Hematopoietic multipotent progenitor cell treated with erythropoietin and hydrocortisone succinate and interleukin-3 and kit ligand, for 15 days (in vitro differentiated cells): ENCODE data around the gene STARD3.
A peak's percentile ranks its signal among the peaks of the same experiment; 100 is the strongest.

Experiments used
- DNase-seq: peaks from one replicate; pipeline ENCODE4 v3.0.0-alpha.2; 2015; ENCODE audit warnings: low spot score

The STARD3 gene

DNA sequence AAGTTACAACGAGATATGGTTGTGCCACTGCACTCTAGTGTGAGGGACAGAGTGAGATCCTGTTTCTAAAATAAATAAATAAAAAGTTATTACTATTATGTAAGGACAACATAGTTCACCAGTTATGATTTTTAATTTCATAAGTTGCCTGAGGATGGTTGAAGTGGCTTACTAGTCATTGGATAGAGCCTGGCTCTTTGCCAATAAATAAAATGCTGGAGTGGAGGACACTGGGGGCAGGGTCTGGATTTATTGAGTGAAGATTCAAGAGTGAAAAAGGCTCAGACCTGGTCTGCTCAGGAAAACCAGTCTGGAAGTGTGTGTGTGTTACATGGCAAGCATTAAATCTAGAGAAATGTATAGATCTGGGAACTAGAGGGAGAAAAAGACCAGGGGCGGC is 2.1 kb downstream of the STARD3 start:
- no peak for DNase-seq

DNA sequence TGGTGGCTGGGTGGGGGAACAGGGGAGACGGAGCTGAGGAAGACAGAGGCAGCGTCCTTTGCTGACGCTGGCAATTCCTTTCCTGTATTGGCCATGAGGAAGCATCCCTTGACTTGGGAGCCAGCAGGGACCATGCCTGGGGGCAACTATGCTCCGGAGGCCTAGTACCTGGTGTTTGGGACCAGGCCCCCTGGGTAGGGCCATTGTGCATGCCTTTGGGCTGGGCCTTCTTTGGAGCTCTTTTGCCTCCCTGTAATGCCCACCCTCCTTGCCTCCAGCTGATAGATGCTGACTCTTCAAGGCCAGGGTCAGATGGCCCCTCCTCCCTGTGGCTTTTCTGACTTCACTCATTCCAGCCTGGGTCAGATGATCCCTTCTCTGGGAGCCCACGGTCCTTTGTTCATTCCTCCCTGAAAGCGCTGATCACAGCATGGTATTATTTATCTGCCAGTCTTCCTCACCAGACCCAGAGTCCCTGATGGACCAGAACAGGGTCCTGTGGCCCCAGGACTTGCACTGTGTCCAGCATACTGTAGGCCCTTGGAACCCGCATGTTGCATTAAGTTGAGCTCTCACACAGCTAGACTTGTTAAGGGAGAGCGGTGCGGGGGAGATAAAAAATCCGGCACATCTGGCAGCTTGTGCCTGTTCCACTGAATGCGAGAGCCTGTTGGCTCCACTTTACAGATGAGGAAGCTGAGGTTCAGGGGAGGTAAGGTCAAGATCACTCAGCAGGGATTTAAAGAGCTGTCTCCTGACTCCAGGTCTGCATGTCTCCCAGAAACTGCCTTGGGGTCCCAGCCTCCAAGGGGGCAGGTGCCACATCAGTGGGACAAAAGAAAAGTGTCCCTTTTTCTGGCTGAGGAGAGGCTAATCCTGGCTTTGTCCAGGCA is 2.9 kb downstream of the STARD3 start:
- DNase-seq, result no peak

DNA sequence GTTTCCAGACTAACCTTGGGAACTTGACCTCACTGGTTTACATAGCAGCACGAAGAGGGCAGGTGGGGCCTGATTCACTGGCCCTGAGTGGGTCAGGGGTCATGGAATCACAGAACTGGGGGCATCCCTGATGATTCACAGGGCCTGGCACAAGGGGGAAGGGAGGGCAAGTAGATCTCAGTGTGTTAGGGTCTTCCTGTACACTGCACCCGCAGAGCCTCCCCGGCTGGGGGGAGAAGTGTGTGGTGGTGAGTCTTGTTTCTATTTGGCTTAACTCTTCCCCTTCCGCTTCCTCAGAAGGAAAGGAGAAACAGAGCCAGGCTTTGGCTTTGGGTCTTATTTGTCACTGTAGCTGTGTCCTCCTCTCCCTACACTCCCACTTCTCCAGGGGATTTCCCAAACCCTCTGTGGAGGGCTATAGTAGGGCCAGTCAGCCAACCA is 3.7 kb downstream of the STARD3 start:
- no peak for DNase-seq

DNA sequence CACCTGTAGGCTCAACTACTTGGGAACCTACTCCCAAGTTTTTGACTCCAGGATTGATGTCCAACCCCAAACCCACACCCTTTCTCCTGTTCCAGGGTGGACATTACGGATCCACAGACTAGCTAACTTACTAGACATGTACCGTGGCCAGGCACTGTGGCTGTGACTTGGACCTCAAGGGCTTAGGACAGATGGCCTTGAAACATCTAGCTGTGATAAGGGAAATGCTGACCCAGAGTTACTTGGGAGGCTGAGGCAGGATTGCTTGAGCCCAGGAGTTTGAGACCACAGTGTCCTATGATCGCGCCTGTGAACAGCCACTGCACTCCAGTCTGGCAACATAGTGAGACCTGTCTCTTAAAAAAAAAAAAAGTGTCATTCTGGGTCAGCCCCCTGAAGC is 4.2 kb downstream of the STARD3 start:
- no peak for DNase-seq

DNA sequence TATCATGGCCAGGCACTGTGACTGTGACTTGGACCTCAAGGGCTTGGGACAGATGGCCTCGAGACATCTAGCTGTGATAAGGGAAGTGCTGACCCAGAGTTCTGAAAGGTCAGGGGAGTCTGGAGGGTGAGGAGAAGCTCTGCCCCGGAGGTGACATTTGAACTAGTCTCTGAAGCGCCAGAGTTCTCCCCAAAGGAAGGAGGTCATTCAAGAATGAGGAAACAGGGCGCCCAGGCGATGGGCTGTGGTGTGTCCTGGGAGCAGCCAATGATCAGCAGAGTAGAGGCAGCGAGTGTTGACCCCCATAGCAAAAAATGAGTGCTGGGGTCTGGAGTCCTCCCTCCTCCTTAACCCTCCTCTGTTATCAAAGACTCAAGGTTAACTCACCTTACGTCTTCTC is 4.9 kb downstream of the STARD3 start:
- DNase-seq, result no peak

DNA sequence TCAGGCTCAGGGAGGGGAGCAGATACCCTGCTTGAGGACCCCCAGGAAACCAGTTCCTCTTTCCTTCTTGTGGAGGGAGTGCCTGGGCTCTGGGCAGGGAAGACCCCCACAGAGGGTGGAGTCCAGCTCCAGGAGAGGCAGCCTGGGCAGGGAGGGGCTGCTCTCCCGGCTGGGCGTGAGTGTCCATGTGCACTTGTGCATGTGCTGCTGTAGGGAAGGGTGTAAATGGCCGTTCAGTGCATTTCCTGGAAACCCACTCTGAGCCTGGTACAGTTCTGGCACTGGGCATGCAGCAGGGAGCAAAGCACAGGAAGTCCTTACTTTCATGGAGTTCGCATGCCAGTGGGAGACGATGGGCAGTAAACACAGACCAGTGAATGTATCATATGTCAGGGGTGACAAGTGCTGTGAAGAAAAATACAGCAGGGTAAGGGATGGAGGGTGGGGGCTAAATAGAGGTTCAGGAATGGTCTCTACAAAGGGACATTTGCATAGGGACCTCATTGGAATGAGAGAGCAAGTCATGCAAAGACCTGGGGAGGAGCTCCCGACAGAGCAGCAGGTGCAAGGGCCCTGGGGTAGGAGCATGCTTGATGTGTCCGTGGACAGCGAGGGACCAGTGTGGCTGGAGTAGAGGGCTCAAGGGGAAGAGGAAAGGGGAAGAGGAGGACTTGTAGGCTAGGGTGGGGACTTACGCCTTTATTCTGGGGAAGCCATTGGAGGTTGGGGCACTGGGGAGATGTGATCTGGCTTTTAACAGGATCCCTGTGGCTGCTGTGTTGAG is 5.5 kb downstream of the STARD3 start:
- DNase-seq, result no peak

DNA sequence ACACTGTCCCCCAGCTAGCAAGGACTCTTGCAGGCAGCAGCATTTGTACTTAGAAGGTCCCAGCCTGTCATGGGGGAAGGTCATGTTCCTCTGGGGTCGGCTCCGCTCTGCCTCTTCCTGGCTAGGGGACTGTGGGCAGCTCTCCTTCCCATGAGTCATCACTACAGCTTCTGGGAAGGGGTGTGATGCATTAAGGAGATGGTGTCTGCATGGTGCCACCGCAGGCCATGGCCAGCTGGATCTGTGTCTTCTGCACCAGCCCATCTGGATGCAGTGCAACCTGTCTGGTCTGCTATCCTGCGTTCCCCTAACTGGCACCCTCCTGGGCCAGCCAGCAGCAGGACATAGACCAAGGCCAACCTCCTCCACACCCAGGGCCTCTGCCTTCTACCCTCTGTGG is 6.3 kb downstream of the STARD3 start:
- DNase-seq, result no peak

DNA sequence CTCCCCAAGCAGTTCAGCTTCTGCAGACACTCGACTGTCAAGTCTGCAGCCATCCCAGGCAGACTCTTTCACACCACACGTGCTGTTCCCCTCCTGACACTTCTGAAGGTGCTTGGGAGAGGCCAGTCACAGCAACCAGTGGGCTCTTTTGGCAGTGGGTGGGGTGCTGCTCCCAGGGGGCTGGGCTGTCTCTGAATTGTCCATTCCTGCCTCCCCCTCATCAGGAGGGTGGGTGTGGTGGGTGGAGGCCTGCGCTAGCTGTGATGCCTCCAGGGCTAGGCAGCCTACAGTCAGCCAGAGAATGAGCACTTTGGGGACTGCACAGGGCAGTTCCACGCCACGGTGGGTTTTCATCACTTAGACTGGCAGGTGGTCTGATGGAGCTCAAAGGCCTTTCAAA is 10.3 kb downstream of the STARD3 start:
- no peak for DNase-seq

DNA sequence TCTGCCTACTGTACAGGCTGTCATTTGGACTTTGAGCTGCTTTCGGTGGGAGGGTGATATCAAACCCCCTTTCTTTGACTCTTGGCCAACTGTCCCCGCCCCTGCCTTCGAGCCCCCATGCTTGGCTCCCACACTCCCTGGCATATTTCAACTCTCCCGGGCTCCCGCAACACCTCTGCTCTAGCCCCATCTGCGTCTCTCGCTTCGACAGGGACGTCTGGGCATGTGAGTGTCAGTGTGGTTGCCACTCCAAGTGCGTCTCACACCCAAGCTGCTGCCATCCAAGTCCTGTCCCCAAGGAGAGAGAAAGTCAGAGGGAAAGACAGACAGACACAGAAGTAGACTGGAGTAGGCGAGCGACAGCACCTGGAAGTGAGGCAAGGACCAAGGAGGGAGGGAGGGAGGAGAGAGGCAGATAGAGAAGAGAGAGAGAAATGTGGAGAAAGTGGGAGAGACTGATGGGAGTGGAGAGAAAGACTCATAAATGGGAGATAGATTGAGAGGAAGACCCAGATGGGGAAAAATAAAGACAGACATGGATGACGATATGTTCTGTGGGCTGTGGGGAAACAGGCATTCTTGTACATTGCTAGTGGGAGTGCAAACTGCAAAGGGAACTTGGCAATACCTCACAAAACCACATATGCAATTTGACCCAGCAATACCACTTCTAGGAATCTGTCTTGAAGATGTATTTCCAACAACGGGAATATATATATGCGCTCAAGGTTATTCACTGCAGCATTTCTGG is 11.8 kb downstream of the STARD3 start:
- DNase-seq, result no peak

DNA sequence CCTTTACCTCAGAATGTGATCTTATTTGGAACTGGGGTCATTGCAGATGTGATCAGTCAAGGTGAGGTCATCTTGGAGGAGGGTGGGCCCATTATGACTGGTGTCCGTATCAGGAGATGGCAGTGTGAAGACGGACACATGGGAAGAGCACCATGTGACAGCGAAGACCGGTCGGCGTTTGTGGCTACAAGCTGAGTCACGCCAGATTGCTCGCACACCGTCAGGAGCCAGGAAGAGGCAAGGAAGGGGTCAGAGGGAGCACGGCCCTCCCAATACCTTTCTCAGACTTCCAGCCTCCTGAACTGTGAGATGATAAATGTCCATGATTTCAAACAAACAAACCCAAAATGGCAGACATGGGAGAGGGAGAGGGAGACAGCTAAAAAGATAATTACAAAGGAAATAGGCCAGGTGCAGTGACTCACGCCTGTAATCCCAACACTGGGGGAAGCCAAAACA is 13.2 kb downstream of the STARD3 start:
- no peak for DNase-seq

DNA sequence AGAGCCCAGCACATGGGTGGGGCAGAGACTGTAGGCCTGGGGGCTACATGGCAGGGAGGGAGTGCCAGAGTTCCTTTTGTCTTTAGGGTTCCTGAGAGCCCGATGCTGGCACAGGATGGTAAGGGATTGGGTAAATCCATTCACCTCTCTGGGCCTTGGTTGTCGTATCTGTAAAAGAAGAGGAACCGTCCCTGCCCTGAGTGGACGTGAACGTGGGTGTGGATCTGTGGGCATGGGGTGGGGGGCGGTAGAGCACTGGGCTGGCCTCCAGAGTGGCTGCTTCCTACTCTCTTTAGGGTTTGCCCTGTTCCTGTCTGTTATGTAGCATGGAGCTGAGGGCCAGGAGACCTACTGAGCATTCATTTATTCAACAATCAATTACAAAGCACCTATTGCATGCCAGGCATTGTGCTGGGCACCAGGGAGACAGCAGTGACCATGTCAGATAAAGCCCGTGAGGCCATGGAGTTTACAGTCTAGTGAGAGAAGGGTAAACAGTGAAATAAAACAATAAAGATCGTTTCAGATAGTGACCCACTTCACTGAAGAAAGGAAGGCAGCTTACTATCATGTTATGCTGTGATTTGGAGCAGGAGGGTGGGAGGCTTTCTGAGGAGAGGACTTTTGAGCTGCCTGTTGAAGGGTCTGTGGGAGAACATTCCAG is 15.1 kb downstream of the STARD3 start:
- DNase-seq, result no peak

DNA sequence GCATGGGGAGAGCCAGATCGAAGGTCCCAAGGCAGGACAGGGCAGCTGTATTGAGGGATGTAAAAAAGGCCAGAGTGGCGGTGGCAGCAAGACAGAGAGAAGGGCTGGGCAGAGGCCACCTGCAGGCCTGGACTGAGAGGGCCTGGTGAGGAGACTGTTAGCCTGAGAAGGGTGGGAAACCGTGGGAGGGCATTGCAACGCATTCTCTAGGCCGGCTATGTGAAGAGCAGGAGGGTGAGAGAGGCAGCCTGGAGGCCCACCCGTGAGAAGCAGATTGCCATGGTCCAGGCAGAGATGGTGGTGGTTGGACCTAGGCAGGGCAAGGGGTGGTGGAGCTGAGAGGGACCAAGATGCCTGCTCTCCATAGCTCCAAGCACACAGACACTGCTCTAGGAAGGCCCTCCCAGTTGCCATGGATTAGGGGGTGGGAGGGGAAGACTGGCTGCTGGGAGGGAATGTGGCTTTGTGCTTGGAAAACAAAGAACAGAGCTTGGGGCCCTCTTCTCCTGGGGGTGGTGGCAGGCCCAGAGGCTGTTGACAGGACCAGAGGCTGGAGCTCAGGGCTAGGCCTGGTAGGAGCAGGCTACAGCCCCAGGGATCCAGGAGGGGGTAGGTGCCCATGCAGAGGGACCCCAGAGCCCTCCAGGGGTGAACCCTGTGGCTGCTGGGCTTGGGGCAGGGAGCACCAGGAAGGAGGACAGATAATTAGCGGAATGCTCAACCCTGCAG is 15.8 kb downstream of the STARD3 start:
- no peak for DNase-seq

DNA sequence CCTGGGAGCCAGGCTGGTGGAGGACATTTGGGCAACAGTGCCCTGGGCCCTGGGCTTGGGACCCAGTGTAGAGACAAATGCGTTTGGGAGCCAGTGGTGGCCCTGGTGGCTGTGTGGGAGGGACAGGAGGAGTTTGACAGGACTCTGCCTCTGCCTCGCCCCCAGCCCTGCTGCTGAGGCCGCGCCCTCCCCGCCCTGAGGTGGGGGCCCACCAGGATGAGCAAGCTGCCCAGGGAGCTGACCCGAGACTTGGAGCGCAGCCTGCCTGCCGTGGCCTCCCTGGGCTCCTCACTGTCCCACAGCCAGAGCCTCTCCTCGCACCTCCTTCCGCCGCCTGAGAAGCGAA is 16.3 kb downstream of the STARD3 start:
- DNase-seq, result no peak

DNA sequence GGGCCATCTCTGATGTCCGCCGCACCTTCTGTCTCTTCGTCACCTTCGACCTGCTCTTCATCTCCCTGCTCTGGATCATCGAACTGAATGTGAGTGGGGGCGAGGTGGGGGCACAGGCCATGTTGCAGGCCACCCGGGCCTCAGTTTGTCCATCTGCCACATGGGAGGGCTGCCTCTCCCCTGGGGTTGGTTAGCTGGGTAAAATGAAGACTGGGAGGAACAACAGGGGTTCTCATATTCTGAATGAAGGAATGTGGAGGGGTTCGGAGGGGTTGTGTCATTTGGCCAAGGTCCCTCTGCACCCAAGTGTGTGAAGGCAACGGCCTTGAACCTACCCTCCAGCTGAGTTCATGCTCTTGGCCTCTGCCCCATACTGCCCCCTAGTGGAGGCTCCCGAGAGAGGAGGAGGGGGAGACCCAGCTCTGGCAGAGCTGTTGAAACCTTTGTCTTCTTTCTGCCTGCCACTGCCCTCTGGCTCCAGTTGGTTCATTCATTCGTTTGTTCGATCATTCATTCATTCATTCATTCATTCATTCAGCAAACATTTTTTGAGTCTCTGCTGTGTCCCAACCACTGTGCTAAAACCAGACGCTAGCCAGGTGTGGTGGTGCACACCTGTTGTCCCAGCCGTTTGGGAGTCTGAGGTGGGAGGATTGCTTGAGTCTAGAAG is 16.9 kb downstream of the STARD3 start:
- peak; percentile 80 for DNase-seq

DNA sequence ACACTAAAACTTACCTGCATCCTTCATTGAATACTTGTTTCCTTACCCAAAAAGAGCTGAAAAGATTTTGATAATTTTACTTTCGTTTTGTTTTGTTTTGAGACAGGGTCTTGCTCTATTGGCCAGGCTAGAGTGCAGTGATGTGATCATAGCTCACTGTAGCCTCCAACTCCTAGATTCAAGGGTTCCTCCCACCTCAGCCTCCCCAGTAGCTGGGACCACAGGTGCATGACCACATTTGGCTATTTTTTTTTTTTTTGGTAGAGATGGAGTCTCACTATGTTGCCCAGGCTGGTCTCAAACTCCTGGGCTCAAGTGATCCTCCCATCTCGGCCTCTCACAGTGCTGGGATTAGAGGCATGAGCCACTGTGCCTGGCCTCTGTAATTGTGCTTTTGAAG is 18.2 kb downstream of the STARD3 start:
- no peak for DNase-seq

DNA sequence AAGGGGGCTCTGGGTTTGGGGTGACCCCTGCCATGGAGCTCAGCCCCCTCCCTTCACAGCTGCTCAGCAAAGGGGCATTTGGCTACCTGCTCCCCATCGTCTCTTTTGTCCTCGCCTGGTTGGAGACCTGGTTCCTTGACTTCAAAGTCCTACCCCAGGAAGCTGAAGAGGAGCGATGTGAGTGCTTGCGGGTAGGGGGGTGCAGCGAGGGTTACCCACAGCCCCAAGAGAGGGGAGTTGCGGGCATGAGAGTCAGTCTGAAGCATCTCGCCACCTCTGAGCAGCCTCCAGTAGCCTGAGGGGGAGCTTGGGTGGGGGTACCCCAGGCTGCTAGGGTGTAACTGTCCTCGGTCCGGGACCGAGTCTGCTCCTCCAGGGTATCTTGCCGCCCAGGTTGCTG is 21.4 kb downstream of the STARD3 start:
- DNase-seq, result no peak

DNA sequence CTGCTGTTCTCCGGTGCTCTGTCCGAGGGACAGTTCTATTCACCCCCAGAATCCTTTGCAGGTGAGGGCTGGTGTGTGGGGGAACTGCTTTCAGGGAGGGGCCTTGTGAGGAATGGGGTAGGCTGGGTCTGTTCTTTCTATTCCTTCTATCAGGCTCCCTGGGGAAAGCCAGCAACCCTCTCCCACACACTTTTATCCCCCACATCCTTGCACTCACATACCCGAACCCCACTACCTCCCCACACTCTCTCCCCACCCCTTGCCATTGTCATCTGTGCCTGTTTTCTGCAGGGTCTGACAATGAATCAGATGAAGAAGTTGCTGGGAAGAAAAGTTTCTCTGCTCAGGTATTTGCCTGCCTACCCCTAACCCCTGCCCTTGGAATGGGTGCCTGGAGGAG is 21.8 kb downstream of the STARD3 start:
- no peak for DNase-seq

DNA sequence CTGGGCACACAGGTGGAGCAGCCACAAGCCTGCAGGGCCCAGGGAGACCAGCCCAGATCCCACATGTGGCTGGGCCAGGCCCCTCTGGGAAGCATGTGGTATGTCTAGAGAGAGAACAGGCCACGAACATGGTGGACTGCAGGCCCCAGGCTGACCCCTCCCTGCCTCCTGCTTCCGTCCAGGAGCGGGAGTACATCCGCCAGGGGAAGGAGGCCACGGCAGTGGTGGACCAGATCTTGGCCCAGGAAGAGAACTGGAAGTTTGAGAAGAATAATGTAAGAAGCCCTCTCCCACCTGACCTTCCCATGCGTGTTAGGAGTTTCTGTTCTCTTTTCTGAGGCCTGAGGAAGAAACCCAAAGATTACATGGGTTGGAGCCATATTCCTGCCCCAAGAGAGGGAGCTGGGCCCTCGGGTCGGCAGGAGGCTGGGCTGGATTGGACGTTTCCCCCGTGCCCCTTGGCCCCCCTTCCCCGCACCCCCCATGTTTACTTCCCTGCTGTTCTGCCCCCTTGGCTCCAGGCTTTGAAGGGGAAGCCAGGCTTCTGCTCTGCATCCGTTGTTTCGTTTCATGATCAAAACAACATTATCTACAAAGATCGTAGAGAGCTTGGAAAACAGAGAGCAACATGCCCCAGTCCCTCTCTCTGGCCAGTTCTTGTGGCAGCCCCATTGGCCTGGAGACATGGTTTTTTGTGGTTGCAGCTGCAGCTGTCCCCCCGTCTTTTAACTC is 22.5 kb downstream of the STARD3 start:
- DNase-seq, result no peak

DNA sequence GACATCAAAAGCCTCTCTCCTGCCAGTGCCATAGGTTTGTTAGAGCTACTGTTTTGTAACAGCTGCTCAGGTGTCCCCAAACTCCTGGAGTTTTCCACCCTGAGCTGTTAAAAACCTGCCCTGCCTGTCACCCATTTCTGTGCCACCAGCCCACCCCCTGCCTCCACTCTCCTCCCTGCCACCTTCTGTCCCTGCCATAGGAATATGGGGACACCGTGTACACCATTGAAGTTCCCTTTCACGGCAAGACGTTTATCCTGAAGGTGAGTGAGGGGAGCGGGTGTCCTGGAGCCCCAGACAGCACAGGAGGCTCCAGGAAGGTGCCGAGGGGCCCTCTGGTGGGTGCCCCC is 23.0 kb downstream of the STARD3 start:
- DNase-seq, result no peak
